ENCODE results near the gene BLOC1S2. TPM values are rescaled to one million over a fixed set of nuclear protein-coding genes. Genes with fewer than 3 reads are reported as not detected.
"Not testable (repeated sequence)": the region's sequence is repeated elsewhere in the genome, so short reads cannot be mapped to it uniquely, and the experiment has no call there.

Gene BLOC1S2
- total RNA-seq, 1 experiment from 2014 or later = 45.8 TPM

- Histone ChIP-seq H3K27me3 (ENCODE audit: control insufficient read depth, insufficient read depth, low read length) (no peaks in the 10 kb centered on the region; the same call in 1 of the 2 replicates), H3K36me3 (replicated peaks; ENCODE audit: control insufficient read depth, insufficient read depth, low read length) (no peaks in the 10 kb centered on the region), H3K4me3 (ENCODE audit: insufficient read depth, low read depth, low read length) (no peak overlapping the region)
- no peak for DNase-seq
Measured at GRCh38 chr10:100307684-100308083, 21.2 kb upstream of the BLOC1S2 start.

- DNase-seq = no peak
- Histone ChIP-seq H3K27me3 (ENCODE audit: control insufficient read depth, insufficient read depth, low read length) (no peaks in the 10 kb centered on the region; the same call in 1 of the 2 replicates), H3K4me3 (ENCODE audit: insufficient read depth, low read depth, low read length) (no peak overlapping the region), H3K36me3 (replicated peaks; ENCODE audit: control insufficient read depth, insufficient read depth, low read length) (no peaks in the 10 kb centered on the region)
Measured at GRCh38 chr10:100306861-100307260, 20.4 kb upstream of the BLOC1S2 start.

GRCh38 chr10:100304414-100304813 lies 17.9 kb upstream of the BLOC1S2 start:
- no peaks in the 10 kb centered on the region; the same call in 1 of the 2 replicates for H3K27me3 ChIP-seq (ENCODE audit: control insufficient read depth, insufficient read depth, low read length)
- DNase-seq = no peak
- no peak overlapping the region for H3K4me3 ChIP-seq (ENCODE audit: insufficient read depth, low read depth, low read length)
- no peaks in the 10 kb centered on the region for H3K36me3 ChIP-seq (replicated peaks; ENCODE audit: control insufficient read depth, insufficient read depth, low read length)

- Histone ChIP-seq H3K36me3 (replicated peaks; ENCODE audit: control insufficient read depth, insufficient read depth, low read length) (no peaks in the 10 kb centered on the region), H3K27me3 (ENCODE audit: control insufficient read depth, insufficient read depth, low read length) (no peaks in the 10 kb centered on the region; the same call in 1 of the 2 replicates), H3K4me3 (ENCODE audit: insufficient read depth, low read depth, low read length) (no peak overlapping the region)
- DNase-seq = peak; percentile 61
Measured at GRCh38 chr10:100303724-100304319, 17.3 kb upstream of the BLOC1S2 start.

GRCh38 chr10:100301123-100301522 lies 14.6 kb upstream of the BLOC1S2 start:
- H3K4me3 ChIP-seq (ENCODE audit: insufficient read depth, low read depth, low read length); DNase-seq; H3K27me3 ChIP-seq (ENCODE audit: control insufficient read depth, insufficient read depth, low read length); H3K36me3 ChIP-seq (replicated peaks; ENCODE audit: control insufficient read depth, insufficient read depth, low read length): not testable (repeated sequence)

GRCh38 chr10:100297242-100297641 lies 10.8 kb upstream of the BLOC1S2 start:
- Histone ChIP-seq H3K27me3 (ENCODE audit: control insufficient read depth, insufficient read depth, low read length) (no peaks in the 10 kb centered on the region; the same call in 1 of the 2 replicates), H3K36me3 (replicated peaks; ENCODE audit: control insufficient read depth, insufficient read depth, low read length) (no peaks in the 10 kb centered on the region), H3K4me3 (ENCODE audit: insufficient read depth, low read depth, low read length) (no peak overlapping the region)
- no peak for DNase-seq

- no peaks in the 10 kb centered on the region for H3K36me3 ChIP-seq (replicated peaks; ENCODE audit: control insufficient read depth, insufficient read depth, low read length)
- H3K4me3 ChIP-seq (ENCODE audit: insufficient read depth, low read depth, low read length) = no peak overlapping the region
- peaks cover 2% of the 10 kb centered on the region; the same call in 1 of the 2 replicates for H3K27me3 ChIP-seq (ENCODE audit: control insufficient read depth, insufficient read depth, low read length)
- DNase-seq = no peak
Measured at GRCh38 chr10:100293066-100293465, 6.6 kb upstream of the BLOC1S2 start.

- not testable (repeated sequence) for H3K27me3 ChIP-seq (ENCODE audit: control insufficient read depth, insufficient read depth, low read length); DNase-seq; H3K4me3 ChIP-seq (ENCODE audit: insufficient read depth, low read depth, low read length); H3K36me3 ChIP-seq (replicated peaks; ENCODE audit: control insufficient read depth, insufficient read depth, low read length)
Measured at GRCh38 chr10:100292300-100292699, 5.8 kb upstream of the BLOC1S2 start.

- H3K27me3 ChIP-seq (ENCODE audit: control insufficient read depth, insufficient read depth, low read length) = peaks cover 2% of the 10 kb centered on the region; the same call in 1 of the 2 replicates
- no peak overlapping the region for H3K4me3 ChIP-seq (ENCODE audit: insufficient read depth, low read depth, low read length)
- DNase-seq = no peak
Measured at GRCh38 chr10:100291356-100291755, 4.9 kb upstream of the BLOC1S2 start.

GRCh38 chr10:100289641-100290040 lies 3.2 kb upstream of the BLOC1S2 start:
- Histone ChIP-seq H3K27me3 (ENCODE audit: control insufficient read depth, insufficient read depth, low read length) (peaks cover 2% of the 10 kb centered on the region; the same call in 1 of the 2 replicates), H3K36me3 (replicated peaks; ENCODE audit: control insufficient read depth, insufficient read depth, low read length) (no peaks in the 10 kb centered on the region; the same call in 1 of the 2 replicates)
- DNase-seq = no peak

More at GRCh38 chr10:100291356-100291755, 4.9 kb upstream of the BLOC1S2 start:
- H3K36me3 ChIP-seq (replicated peaks; ENCODE audit: control insufficient read depth, insufficient read depth, low read length) = no peaks in the 10 kb centered on the region

GRCh38 chr10:100288196-100288595 lies 1.7 kb upstream of the BLOC1S2 start:
- Histone ChIP-seq H3K36me3 (replicated peaks; ENCODE audit: control insufficient read depth, insufficient read depth, low read length) (peaks cover 2% of the 10 kb centered on the region), H3K27me3 (ENCODE audit: control insufficient read depth, insufficient read depth, low read length) (peaks cover 2% of the 10 kb centered on the region; the same call in 1 of the 2 replicates), H3K4me3 (ENCODE audit: insufficient read depth, low read depth, low read length) (no peak overlapping the region)
- no peak for DNase-seq

More at GRCh38 chr10:100289641-100290040, 3.2 kb upstream of the BLOC1S2 start:
- H3K4me3 ChIP-seq (ENCODE audit: insufficient read depth, low read depth, low read length) = no peak overlapping the region

GRCh38 chr10:100287756-100288155 lies 1.3 kb upstream of the BLOC1S2 start:
- peaks cover 2% of the 10 kb centered on the region; the same call in 1 of the 2 replicates for H3K27me3 ChIP-seq (ENCODE audit: control insufficient read depth, insufficient read depth, low read length)
- peaks cover 5% of the 10 kb centered on the region for H3K36me3 ChIP-seq (replicated peaks; ENCODE audit: control insufficient read depth, insufficient read depth, low read length)
- no peak overlapping the region for H3K4me3 ChIP-seq (ENCODE audit: insufficient read depth, low read depth, low read length)
- DNase-seq = no peak

- H3K27me3 ChIP-seq (ENCODE audit: control insufficient read depth, insufficient read depth, low read length); H3K36me3 ChIP-seq (replicated peaks; ENCODE audit: control insufficient read depth, insufficient read depth, low read length); DNase-seq: not testable (repeated sequence)
- H3K4me3 ChIP-seq (ENCODE audit: insufficient read depth, low read depth, low read length) = peak overlapping the region; percentile 62
Measured at GRCh38 chr10:100285326-100285725, 1.2 kb downstream of the BLOC1S2 start.

GRCh38 chr10:100282907-100283306 lies 3.6 kb downstream of the BLOC1S2 start:
- Histone ChIP-seq H3K36me3 (replicated peaks; ENCODE audit: control insufficient read depth, insufficient read depth, low read length) (peaks cover 18% of the 10 kb centered on the region), H3K27me3 (ENCODE audit: control insufficient read depth, insufficient read depth, low read length) (no peaks in the 10 kb centered on the region; the same call in 1 of the 2 replicates), H3K4me3 (ENCODE audit: insufficient read depth, low read depth, low read length) (no peak overlapping the region)
- no peak for DNase-seq

- not testable (repeated sequence) for H3K27me3 ChIP-seq (ENCODE audit: control insufficient read depth, insufficient read depth, low read length); DNase-seq; H3K4me3 ChIP-seq (ENCODE audit: insufficient read depth, low read depth, low read length)
- H3K36me3 ChIP-seq (replicated peaks; ENCODE audit: control insufficient read depth, insufficient read depth, low read length) = peaks cover 17% of the 10 kb centered on the region
Measured at GRCh38 chr10:100276971-100277370, 9.5 kb downstream of the BLOC1S2 start.
